Esophagus muscularis mucosa (tissue), 4 donors: ENCODE results near the gene DDX47.

ENCODE experiments used
- EP300 ChIP-seq: sonication (generic); formaldehyde crosslinking; IDR thresholded peaks from one replicate; pipeline ENCODE4 v1.6.1; 2017; ENCODE audit warnings: antibody characterized with exemption
- POLR2A ChIP-seq: fragments of 450-650 bp; IDR thresholded peaks from one replicate; pipeline ENCODE4 v1.6.1; 2017; ENCODE audit warnings: antibody characterized with exemption, moderate library complexity, mild to moderate bottlenecking, low read depth
- POLR2AphosphoS5 ChIP-seq, 2 donors: sonication (generic); formaldehyde crosslinking; IDR thresholded peaks; one replicate each; pipeline ENCODE4 v1.6.1; 2017; ENCODE audit warnings: antibody characterized with exemption in 2 of 2
- TF ChIP-seq, protein P1 (sequence below), 3 experiments: fragments of 200-600 bp in 2 of 3; fragments of 450-650 bp in 1 of 3; sonication (generic) in 2 of 3; IDR thresholded peaks; one replicate each; pipeline ENCODE4 v1.5.1; 2017 to 2019; ENCODE audit warnings: antibody characterized with exemption in 3 of 3, mild to moderate bottlenecking in 2 of 3, moderate library complexity in 1 of 3

DNA sequence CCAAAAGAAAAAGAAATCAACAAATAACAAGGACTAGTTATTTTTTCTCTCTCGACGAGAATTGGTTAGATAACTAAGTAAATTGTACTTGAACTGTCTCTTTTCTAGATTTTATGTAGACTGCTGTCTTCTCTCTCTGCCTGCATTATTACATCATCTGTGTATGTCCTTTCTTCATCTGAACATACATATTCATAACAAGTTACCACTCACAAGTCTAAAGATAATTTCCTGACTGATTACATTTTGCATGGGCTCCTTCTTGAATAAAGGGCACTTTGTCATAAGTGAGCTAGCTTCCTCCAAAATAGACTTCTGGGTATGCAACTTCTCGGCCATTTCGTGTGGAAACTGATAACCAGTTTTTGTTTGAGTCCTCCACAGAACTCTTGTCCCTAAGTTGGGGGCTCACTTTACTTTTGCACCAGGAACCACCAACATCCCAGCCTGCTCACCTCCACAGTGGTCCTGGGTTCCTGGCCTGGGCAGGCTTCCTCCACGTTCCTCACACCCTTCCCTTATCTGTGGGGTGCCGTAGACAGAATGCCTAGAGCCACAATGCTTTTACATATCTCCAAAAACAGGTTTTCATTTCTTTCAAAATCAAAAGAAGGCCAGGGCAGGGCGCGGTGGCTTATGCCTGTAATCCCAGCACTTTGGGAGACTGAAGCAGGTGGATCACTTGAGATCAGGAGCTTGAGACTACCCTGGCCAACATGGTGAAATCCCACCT is 6.2 kb upstream of the DDX47 start:
- TF ChIP-seq, protein P1, sequence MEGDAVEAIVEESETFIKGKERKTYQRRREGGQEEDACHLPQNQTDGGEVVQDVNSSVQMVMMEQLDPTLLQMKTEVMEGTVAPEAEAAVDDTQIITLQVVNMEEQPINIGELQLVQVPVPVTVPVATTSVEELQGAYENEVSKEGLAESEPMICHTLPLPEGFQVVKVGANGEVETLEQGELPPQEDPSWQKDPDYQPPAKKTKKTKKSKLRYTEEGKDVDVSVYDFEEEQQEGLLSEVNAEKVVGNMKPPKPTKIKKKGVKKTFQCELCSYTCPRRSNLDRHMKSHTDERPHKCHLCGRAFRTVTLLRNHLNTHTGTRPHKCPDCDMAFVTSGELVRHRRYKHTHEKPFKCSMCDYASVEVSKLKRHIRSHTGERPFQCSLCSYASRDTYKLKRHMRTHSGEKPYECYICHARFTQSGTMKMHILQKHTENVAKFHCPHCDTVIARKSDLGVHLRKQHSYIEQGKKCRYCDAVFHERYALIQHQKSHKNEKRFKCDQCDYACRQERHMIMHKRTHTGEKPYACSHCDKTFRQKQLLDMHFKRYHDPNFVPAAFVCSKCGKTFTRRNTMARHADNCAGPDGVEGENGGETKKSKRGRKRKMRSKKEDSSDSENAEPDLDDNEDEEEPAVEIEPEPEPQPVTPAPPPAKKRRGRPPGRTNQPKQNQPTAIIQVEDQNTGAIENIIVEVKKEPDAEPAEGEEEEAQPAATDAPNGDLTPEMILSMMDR (IDR thresholded peaks at IDR 0.05) = no peak
- TF ChIP-seq POLR2AphosphoS5 (IDR thresholded peaks at IDR 0.05) (no peak), POLR2A (no peak), EP300 (no peak)
